IPS-11a (cell line): ENCODE results near the gene AKAP17A.
"Not testable (repeated sequence)": the region's sequence is repeated elsewhere in the genome, so short reads cannot be mapped to it uniquely, and the experiment has no call there.

ENCODE experiments used
- H3K4me3 ChIP-seq: one replicate; pipeline ENCODE4 v1.5.1; 2013; ENCODE audit warnings: low read depth, low read length, control low read depth

Gene AKAP17A

GRCh38 chrX:1601051-1601767, 9.8 kb downstream of the AKAP17A start:
- no peak overlapping the region for H3K4me3 ChIP-seq

- H3K4me3 ChIP-seq: no peak overlapping the region
These were observed 10.3 kb downstream of the AKAP17A start for GRCh38 chrX:1601768-1602085.

GRCh38 chrX:1602299-1602698, 10.9 kb downstream of the AKAP17A start:
- no peak overlapping the region for H3K4me3 ChIP-seq

- no peak overlapping the region for H3K4me3 ChIP-seq
These were observed 15.1 kb downstream of the AKAP17A start for GRCh38 chrX:1606496-1606895.

GRCh38 chrX:1609311-1609710, 17.9 kb downstream of the AKAP17A start:
- H3K4me3 ChIP-seq: no peak overlapping the region

- H3K4me3 ChIP-seq: no peak overlapping the region
These were observed 18.4 kb downstream of the AKAP17A start for GRCh38 chrX:1609762-1610161.

GRCh38 chrX:1610166-1610565, 18.8 kb downstream of the AKAP17A start:
- no peak overlapping the region for H3K4me3 ChIP-seq

- H3K4me3 ChIP-seq: no peak overlapping the region
These were observed 19.3 kb downstream of the AKAP17A start for GRCh38 chrX:1610736-1611135.

GRCh38 chrX:1612641-1613286, 21.4 kb downstream of the AKAP17A start:
- H3K4me3 ChIP-seq: no peak overlapping the region

- no peak within 1 kb of the TSS for H3K4me3 ChIP-seq
These were observed 23.5 kb downstream of the AKAP17A start, which contains the start of gene ASMT for GRCh38 chrX:1614927-1615326. Gene ASMT (plus strand): TSS chrX:1615059. CDS start chrX:1615200, 141 bp downstream.

GRCh38 chrX:1618689-1619088, 27.3 kb downstream of the AKAP17A start:
- H3K4me3 ChIP-seq: no peak overlapping the region

- H3K4me3 ChIP-seq: no peak overlapping the region
These were observed 32.3 kb downstream of the AKAP17A start for GRCh38 chrX:1623691-1624090.

GRCh38 chrX:1624158-1624860, 32.9 kb downstream of the AKAP17A start:
- H3K4me3 ChIP-seq: not testable (repeated sequence)

GRCh38 chrX:1624861-1625215, 33.4 kb downstream of the AKAP17A start:
- H3K4me3 ChIP-seq: not testable (repeated sequence)

GRCh38 chrX:1629244-1629643, 37.8 kb downstream of the AKAP17A start:
- H3K4me3 ChIP-seq: no peak overlapping the region

- H3K4me3 ChIP-seq: no peak overlapping the region
These were observed 54.6 kb downstream of the AKAP17A start for GRCh38 chrX:1646009-1646408.

- no peak overlapping the region for H3K4me3 ChIP-seq
These were observed 58.2 kb downstream of the AKAP17A start for GRCh38 chrX:1649621-1650020.
